ENCODE measurements around the gene JPH3. TPM values are rescaled to one million over a fixed set of nuclear protein-coding genes. Genes with fewer than 3 reads are reported as not detected.

The JPH3 gene
- polyA plus RNA-seq, 3 donors: not detected

DNA sequence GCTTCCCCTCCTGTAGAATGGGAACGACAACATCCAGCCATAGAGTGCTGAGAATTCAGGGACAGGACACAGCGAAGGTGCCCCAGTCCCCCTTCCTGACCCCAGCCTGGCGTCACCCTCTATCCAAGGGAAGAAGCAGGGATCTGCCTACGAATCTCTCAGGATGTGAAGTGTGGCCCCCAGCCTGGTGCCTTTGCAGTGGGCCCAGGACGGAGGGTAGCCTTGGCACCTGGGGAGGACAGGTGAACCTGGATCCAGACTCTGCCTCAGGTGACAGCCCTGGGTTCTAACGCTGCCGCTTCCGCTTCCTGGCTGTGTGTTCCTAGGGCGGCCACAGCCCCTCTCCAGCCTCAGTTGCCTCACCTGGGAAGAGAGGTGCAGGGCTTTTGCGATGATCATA lies 36.4 kb downstream of the JPH3 start:
- Mint-ChIP-seq H3K4me3 (no peak overlapping the region), H3K27me3 (ENCODE audit: low read depth in 3 of 3) (peaks cover 10 to 23% (median 15%) of the 10 kb centered on the region in 3 donors), H3K27ac (no peak overlapping the region), H3K36me3 (no peaks in the 10 kb centered on the region), H3K9me3 (no peaks in the 10 kb centered on the region), H3K4me1 (peaks cover 12% of the 10 kb centered on the region)
- H3K9me3 ChIP-seq (replicated peaks in 1 of 2; ENCODE audit: control insufficient read depth in 1 of 2, insufficient read depth in 1 of 2, low read length in 2 of 2): no peaks in the 10 kb centered on the region
- no peak overlapping the region for H3K4me3 ChIP-seq (replicated peaks in 1 of 3; ENCODE audit: low read depth in 2 of 3, low read length in 3 of 3)
- intact Hi-C loops (cut with micrococcal nuclease): loop anchor here in 1 of 2 donors (5.0 to 10.0 kb wide), 2 partner anchors 221 to 434 kb away; no protein-coding TSS in a partner anchor
- H3K36me3 ChIP-seq (replicated peaks in 1 of 2; ENCODE audit: control insufficient read depth in 1 of 2, insufficient read depth in 2 of 2, low read length in 2 of 2): no peaks in the 10 kb centered on the region
- H3K4me1 ChIP-seq (ENCODE audit: control insufficient read depth in 1 of 2, insufficient read depth in 2 of 2, low read length in 2 of 2): peaks cover 5 to 11% of the 10 kb centered on the region in 2 donors
- no peak overlapping the region for H2AFZ ChIP-seq (ENCODE audit: insufficient read depth, low read depth, low read length, poor library complexity, severe bottlenecking)
- no peak overlapping the region for H3K27ac ChIP-seq (ENCODE audit: low read depth in 1 of 2, low read length in 2 of 2)
- H3K27me3 ChIP-seq (ENCODE audit: control insufficient read depth in 2 of 2, insufficient read depth in 2 of 2, low read length in 2 of 2): no peaks in the 10 kb centered on the region
- no peaks in the 10 kb centered on the region for H3K79me2 ChIP-seq (ENCODE audit: insufficient read depth, low read length)
- no peak overlapping the region for H3K9ac ChIP-seq (ENCODE audit: insufficient read depth, low read length, poor library complexity, severe bottlenecking)
- no peaks in the 10 kb centered on the region for H4K20me1 ChIP-seq (ENCODE audit: insufficient read depth, low read length)
- no peak overlapping the region for H3K4me2 ChIP-seq (replicated peaks; ENCODE audit: extremely low read depth, low read length, poor library complexity, severe bottlenecking)
- no peak for DNase-seq
- 90% methylated on average over 8 of the region's 10 CpGs for WGBS (ENCODE audit: insufficient coverage)
- no peak for TF ChIP-seq CTCF (IDR thresholded peaks at IDR 0.05)

GRCh38 chr16:87641721-87642120 lies 39.4 kb downstream of the JPH3 start:
- TF ChIP-seq CTCF (IDR thresholded peaks at IDR 0.05): no peak
- Mint-ChIP-seq H3K4me3 (no peak overlapping the region), H3K9me3 (peaks cover 0 to 8% (median 3%) of the 10 kb centered on the region in 7 donors), H3K27me3 (ENCODE audit: low read depth in 3 of 3) (peaks cover 8 to 14% (median 9%) of the 10 kb centered on the region in 3 donors), H3K27ac (peak overlapping the region in 1 of 7 donors; percentile 68), H3K36me3 (no peaks in the 10 kb centered on the region), H3K4me1 (no peaks in the 10 kb centered on the region)
- Histone ChIP-seq H3K27ac (ENCODE audit: low read depth in 1 of 2, low read length in 2 of 2) (no peak overlapping the region), H3K4me3 (replicated peaks in 1 of 3; ENCODE audit: low read depth in 2 of 3, low read length in 3 of 3) (no peak overlapping the region), H3K27me3 (ENCODE audit: control insufficient read depth in 2 of 2, insufficient read depth in 2 of 2, low read length in 2 of 2) (no peaks in the 10 kb centered on the region), H3K36me3 (replicated peaks in 1 of 2; ENCODE audit: control insufficient read depth in 1 of 2, insufficient read depth in 2 of 2, low read length in 2 of 2) (no peaks in the 10 kb centered on the region), H2AFZ (ENCODE audit: insufficient read depth, low read depth, low read length, poor library complexity, severe bottlenecking) (no peak overlapping the region), H3K9ac (ENCODE audit: insufficient read depth, low read length, poor library complexity, severe bottlenecking) (no peak overlapping the region), H4K20me1 (ENCODE audit: insufficient read depth, low read length) (no peaks in the 10 kb centered on the region), H3K4me1 (ENCODE audit: control insufficient read depth in 1 of 2, insufficient read depth in 2 of 2, low read length in 2 of 2) (no peaks in the 10 kb centered on the region), H3K4me2 (replicated peaks; ENCODE audit: extremely low read depth, low read length, poor library complexity, severe bottlenecking) (no peak overlapping the region), H3K79me2 (ENCODE audit: insufficient read depth, low read length) (no peaks in the 10 kb centered on the region), H3K9me3 (replicated peaks in 1 of 2; ENCODE audit: control insufficient read depth in 1 of 2, insufficient read depth in 1 of 2, low read length in 2 of 2) (no peaks in the 10 kb centered on the region)
- no peak for DNase-seq
- intact Hi-C loops (cut with micrococcal nuclease): no loop called here
- WGBS (ENCODE audit: insufficient coverage): 85% methylated on average over 11 of the region's 11 CpGs
